Measurements from ENCODE around the gene AP5B1.

AP5B1 gene

DNA sequence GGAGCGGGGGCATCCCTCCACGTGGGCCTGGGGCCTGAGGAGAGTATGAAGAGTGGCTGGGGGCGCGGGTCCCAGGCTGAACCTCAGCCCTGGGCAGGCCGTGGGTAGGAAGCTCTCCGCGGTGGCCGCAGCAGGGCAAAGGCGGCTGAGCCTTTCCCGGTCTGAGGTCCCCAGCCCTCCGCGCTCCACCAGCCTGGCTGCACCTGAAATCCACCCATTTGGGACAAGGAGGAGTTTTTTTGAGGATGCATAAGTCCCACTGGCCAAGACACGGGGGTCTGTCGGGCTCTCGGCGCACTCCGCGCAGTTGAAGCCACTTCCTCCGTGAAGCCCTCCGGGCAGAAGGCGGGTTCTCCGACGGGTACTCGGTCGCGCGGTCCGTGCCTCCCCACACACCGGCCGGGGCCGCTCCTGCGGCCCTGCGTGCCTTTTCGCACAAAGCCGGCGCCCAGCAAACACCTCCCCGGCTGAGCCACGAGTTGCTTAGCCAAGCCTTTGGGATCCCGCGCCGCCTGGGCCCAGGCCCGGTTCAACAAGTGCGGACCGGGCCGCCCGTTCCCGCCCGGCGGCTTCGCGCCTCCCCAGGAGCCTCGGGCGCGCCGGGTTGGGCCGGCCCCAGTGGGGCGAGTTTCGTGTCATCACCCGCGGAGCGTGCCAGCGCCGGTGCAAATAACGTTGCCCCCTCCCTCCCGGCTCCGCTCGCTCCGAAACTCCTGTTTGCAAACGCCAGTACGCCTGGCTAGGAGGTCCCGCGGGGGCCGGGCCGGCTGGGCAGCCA lies 5.4 kb upstream of the AP5B1 start:
- no peak for DNase-seq

DNA sequence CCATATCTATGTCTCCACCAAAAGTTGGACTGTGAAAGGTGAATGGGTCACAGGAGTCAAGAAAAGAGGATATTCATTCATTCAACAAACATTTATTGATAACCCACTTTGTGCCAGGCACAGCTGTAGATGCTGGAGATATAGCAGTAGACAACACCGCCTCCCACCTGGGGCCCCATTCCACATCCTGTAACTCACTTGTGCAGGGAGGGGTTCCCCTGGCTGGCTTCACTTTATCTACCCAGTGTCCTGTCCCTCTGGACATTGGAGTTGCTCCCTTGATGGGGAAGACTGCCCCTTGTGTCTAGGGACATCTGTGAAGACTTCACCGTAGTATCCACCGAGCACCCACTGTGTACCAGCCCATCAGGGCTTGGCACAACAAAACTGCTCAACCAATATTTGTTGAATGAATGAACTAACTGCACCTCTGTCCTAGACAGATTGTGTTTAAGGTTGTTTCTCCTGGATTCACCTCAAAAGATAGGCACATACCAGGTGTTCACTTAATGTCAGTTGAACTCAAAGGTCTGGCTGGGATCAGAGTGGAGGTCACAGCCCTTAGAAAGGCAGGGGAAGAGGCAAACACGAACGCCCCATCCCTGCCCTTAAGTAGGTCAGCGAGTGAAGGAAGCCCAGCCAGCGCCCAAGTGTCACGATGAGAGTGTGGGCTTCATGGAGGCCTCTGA lies 4.7 kb upstream of the AP5B1 start:
- DNase-seq = no peak

DNA sequence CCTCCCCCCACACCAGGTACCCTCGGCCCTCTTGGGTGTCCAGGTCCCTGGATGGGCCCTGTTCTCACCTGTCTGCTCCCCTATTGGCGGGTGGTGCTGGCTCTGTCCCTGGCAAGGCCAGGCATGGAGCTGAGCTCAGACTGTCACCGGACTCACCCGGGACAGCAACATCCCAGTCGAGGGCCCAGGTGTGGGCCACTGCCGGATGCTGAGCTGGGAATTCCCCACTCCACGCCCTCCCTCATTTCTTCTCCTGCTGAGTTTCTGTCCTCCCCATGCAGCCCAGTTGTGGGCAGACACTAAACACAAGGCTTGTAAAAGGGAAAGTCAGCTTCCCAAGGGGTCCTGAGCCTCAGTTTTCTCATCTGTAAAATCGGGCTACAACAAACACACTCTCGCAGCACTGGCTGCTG lies 2.0 kb upstream of the AP5B1 start:
- DNase-seq = no peak

DNA sequence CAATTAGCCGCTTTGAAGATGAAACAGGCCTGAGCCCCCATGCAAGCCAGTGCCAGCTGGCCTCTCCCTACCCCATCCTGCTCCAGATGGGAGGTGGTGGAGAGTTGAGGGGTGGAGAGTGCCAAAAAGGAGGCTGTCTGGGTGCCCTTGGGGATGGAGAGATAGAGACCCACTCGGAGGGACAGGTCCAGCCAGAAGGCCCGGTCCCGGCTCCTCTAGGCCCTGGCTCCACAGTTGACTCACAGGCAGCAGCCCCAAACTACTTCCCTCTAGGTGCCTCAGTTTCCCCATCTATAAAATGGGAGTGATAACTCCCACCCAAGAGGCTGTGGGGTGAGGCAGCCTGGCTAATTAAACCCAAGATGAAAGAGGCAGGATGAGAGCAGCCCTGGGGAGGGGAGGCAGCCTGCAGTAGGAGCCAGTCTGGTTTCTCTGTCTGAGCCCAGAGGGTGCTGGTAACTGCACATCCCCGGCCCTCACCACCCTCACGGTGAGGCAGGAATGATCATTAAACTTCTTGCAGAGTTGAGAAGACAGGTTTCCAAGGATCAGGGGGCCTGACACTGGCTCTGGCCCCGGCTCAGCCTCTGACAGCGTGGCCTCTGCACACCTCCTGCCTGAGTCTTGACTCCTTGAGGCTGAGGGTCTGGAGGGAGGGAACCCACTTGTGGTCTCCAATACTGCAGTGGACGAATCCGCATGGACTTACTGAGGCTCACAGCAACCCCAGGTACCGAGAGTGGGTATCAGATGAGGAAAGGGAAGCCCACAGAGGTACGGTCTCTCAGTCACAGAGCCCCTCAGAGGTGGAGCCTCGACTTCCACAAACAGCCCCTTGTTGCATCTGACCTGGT lies 1.4 kb upstream of the AP5B1 start:
- no peak for DNase-seq

DNA sequence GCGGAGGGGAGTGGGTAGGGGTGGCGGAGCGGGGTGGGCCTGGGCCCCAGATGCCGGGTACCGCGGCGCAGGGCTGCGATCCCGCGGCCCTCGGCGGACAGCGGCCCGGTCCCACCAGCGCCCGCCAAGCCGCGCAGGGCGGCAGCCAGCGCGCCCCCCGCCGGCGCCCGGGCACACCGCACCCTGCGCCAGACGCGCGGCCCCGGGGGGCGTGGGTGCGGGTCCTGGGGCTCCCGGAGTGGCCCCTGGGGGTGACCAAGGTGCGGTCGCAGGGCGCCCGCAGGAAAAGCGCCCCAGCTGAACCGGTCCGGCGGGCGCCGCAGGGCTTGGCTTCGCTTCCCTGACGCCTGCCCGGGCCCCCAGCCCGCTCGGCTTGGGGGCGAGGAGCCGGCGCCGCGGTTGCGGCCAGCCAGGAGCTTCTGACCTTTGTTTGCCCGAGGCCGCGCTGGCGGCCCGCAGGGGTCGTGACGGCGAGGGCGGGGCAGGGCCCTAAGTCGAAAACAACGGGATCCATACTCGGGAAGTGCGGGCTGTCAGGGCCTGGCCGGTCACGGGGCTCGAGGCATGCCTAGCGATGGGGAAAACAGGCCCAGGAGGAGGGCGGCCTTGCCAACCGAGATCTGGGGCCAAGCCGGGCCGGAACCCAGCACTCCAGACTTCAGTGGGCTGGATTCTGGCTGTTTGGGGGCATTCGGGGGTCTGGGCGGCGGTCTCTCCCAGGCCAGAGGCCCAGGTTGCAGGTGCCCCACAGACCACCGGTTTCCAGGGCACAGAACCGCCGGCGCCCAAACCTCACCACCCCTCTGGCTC lies 581 bp upstream of the AP5B1 start:
- DNase-seq = peak in 23 of 51 donors; percentile 5 to 61 (median 23)

DNA sequence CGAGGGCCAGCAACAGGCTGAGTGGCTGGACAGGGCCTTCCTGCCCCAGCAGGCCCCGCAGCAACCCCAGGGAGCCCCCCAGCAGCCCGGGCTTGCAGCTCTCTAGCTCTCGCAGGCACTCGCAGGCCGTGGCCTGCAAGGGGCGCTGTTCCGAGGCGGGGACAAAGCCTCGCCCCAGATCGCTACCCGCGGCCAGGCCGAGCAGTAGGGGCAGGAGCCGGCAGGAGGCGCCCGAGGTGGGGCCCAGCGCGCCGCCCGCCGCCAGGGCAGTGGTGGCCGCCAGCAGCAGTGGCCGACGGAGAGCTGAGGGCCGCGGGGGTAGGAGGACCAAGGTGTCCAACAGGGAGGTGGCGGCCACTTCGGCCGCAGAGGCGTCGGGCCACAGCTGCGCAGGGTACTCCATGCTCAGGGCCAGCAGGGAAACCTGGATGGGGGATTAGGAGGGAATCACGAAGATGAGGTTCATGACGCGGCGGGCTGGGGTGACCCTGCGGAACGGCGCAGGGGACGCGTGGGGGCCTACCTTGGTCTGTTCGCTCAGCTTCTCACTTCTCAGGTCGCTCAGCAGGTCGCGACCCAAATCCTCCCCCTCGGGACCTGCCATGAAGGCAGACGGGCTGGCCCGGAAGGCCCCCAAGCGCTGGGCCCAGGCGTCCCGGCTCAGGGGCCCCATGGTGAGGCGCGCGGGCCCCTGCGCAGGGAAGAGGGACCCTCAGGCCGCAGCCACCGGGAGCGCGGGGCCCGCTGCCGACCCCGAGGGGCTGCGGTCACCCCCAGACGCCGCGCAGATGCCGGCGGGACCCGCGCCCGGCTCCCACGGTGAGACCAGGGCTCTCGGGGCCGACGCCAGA lies 632 bp downstream of the AP5B1 start:
- DNase-seq = peak in 45 of 51 donors; percentile 11 to 81 (median 47)

DNA sequence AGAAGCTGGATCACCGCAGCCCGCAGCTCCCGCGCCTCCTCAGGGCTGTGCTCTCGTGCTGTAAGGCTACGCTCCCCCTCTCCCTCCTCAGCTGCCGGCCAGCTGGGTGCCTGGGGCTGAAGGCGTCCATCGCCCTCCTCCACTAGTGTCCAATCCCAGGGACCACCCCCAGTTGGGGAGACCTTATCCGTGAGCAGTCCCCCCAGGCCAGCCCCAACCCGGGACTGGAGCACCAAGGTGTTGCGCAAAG lies 1.2 kb downstream of the AP5B1 start:
- DNase-seq = no peak

DNA sequence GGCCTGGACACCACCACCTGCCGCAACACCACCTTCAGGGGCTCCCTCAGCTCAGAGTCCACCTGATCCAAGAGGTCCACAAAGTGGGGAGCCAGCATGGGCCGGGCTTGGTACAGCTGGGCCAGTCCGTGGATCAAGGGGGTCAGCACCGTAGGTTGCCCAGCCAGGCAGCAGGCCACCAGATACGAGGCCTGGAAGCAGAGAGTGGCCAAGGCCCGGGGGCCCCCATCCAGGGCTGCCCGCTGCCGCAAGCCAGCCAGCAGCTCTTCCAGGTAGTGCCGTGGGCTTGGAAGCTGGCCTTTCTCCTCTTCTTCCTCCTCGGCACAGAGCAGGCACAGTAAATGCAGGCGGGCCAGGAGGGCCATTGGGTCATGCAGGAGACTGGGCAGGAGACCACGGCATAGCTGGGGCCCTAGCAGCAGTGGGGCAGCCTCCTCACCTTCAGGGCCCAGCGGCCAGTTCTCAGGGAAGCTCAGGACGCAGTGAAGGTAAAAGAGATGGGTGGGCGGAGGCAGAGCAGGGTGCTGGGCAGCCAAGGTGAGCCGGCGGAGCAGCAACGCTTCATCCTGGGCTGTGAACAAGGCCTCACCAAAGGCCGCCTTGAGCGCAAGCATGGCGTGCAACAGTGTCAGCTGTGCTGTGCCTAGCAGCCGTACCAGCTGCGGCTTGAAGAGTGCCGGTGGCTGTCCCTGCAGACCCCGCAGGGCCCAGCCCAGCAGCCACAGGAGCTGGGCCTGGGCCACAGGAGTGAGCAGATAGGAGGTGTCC lies 1.7 kb downstream of the AP5B1 start:
- no peak for DNase-seq

DNA sequence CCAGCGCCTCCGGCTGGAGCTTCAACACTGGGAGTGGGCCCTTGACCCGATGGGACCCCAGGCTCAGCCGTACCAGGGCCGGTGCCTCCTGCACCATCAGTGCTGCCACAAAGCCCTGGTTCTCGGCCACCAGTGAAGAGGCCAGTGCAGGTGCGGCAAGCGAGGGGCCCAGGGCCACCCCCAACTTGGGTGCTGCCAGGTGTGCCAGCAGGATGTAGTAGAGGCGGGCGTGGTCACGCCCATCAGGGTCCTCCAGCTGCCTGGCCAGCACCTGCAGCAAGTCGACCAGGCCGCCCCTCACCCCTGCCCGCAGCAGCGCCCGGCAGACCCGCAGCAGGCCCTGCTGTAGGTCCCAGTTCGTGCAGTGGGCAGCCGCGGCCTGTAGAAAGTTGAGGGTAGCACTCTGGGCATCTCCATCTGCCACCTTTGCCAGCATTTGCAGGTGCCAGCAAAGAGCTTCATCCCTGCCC lies 2.3 kb downstream of the AP5B1 start:
- DNase-seq = no peak

DNA sequence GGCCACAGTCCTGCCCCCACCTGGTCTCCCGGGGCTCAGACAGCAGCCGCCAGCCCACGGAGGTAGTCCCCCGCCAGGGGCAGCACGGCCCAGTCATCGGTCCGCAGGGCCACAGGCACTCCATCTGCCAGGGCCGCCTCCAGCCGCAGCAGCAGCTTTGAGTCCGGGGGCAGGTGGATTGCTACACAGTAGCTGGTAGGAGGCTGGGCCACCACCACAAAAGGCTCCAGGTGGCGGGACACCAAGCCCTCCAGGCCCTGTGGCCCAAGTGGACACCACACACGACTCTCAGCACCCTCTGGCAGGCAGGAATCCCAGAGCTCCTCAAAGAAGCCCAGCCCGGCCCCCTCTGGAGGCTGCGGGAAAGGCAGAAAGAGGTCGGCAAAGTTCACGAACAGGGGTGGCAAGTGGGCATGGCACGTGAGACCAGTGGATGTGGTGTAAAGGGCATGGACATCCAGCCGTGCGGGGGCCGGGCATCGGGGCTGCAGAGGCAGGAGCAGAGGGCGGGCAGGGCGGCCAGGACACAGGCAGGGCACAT lies 2.9 kb downstream of the AP5B1 start:
- no peak for DNase-seq

DNA sequence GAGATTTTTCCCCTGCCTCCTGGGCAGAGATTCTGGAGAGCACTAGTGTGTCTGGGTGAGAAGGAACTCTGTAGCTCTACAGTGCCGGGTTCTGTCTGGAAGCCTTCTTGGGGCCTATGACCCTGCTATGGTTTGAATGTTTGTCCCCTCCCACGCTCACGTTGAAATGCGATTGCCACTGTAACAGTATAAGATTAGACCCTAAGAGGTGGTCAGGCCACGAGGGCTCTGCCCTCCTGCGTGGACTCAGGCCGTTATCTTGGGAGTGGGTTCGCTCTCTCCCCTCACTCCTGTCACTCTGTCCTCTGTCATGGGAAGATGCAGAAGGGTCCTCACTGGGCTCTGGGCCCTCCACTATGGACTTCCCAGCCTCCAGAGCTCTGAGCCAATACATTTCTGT lies 3.5 kb downstream of the AP5B1 start:
- no peak for DNase-seq

DNA sequence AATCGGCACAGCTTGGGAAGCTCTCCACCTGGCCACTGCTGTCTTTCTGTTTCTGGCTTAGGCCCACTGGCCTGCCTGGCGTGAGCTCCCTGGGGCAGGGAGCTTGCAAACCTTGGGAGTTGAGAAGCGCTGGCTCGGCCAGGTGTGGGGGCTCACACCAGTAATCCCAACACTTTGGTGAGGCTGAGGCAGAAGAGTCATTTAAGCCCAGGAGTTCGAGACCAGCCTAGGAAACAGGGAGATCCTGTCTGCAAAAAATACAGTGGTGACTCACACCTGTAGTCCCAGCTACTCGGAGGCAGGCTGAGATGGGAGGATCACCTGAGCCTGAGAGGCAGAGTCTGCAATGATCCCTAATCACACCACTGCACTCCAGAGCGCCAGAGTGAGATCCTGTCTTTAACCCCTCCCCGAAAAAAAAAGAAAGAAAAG lies 4.0 kb downstream of the AP5B1 start:
- DNase-seq = no peak

DNA sequence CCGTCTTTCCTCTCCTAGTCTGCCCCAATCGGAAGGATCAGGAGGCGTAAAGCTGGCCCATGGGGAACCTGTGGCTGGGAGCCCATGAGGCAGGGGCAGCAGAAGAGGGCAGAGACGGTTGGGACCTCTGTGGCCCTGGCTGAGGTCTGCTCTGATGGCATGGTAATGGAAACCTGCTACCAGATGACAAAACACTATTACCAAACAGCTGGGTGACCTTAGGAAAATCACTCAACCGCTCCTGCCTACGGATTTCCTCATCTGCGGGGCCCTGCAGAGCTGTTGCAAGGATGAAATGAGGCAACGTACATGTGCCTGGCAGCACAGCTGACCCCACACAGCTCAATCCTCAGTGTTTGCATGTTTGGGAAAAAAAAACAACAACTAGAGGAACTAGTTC lies 4.6 kb downstream of the AP5B1 start:
- DNase-seq = no peak

DNA sequence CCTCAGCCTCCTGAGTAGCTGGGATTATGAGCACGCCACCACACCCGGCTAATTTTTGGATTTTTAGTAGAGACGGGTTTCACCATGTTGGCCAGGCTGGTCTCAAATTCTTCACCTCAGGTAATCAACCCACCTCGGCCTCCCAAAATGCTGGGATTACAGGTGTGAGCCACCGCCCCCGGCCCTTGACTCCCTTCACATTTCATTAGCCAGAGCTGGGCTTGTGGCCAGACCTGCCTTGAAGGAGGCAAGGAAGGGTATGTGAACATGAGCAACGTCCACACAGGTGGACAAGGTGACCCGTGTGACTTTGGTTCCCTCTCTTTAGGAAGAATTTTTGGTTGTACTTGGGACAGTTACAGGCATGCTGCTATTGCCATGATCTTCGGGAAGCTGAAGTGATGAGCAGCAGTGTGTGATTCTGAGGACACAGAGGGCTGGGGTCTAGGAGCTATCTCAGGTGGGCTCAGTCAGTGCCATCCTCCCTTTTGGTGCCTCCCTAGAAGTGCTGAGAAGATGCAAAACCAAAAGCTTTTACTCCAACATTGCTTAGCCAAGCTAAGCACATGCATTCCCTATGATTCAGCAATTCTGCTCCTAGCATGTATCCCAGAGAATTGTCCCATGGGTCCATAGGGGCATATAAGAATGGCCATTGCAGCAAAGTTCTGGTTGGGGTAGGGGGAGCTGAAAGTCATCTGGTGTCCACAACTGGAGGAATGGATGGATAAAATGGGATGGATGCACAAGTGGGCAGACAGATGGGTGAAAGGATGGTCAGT lies 6.1 kb downstream of the AP5B1 start:
- DNase-seq = no peak

DNA sequence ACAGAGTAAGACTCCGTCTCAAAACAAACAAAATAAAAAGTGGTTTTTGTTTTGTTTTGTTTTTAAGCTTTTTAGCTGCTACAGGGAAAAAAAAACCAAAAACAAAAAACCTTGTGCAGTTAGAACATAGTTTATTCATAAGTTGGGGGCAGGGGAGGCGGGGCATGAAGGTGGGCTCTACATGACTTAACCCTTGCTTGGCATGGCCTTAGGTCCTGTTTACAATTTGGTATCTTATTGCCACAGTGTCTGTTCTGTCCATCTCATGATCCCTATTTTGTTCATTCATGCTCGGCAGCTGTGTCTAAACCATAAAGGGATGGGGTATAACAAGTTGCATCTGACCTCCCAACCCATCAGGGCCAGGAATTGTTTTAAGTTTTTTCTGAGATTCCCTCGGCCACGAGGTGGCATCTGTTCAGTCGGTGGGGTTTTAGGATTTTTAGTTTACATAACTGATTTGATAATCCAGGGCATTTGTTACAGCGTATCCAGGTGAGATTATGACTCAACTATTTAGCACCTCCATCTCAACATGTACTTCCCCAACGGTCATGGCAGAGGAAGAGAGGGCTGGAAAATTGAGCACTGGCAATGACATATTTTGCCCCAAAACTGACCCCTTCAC lies 6.9 kb downstream of the AP5B1 start:
- DNase-seq = no peak

DNA sequence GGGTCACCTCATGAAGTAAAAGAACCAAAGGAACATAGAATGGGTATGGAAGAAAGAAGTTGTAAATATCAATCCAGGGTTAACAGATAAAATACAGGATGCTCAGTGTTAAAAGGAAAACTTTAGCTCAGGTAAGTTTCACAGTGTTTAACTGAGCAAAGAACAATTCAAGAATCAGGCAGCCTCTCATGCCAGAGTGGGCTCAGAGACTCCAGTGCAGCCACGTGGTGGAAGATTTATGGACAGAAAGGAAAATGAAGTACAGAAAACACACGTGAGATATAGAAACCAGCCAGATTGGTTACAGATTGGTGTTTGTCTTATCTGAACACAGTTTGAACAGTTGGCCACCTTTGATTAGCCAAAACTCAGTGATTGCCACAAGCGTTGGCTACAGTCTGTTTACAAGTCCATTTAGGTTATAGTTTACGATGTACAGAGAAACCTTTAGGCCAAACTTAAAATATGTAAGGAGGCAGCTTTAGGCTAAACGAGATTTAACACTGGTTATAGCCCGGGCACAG lies 9.1 kb downstream of the AP5B1 start:
- DNase-seq = no peak

DNA sequence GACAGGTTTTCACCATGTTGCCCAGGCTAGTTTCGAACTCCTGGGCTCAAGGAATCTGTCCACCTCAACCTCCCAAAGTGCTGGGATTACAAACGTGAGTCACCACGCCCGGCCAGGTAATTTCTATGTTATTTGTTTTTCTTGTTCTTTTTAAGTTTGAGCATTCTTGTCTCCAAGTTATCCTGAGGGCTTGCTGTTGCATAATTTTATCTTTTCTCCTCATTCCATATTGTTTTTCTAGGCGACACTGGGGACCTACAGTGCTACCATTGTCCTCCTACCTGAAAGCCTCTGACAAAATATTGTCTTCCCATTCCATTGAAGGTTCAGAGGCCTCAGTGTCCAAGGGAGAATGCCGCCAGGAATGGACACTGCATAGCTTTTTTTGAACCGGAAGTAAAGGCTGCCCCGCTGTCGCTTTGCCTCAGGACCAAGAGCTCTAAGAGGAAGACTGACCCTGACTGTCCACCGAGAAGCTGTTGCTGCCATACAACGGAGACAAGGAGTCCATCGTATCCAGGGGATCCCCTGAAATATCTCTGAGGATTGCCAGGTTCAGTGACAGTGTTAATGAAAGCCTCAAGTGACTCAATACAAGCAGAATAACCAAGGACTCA lies 9.7 kb downstream of the AP5B1 start:
- DNase-seq = no peak

Measured in hypothalamus (tissue), 51 donors.